Ovary (tissue), 9 donors: ENCODE data around the gene PPM1H. TPM values are rescaled to one million over a fixed set of nuclear protein-coding genes. Genes with fewer than 3 reads are reported as not detected.

ENCODE experiments used
- DNase-seq, 5 donors: peaks; one replicate each; pipeline ENCODE4 v3.0.0-alpha.2; 2019 to 2020
- H3K27ac ChIP-seq, 2 donors: fragments of 200-600 bp; one replicate each; pipeline versions ENCODE4 v1.5.1 to v1.8.0; 2019 to 2022
- H3K27me3 ChIP-seq: fragments of 200-600 bp; one replicate; pipeline ENCODE4 v1.8.0; 2022
- H3K36me3 ChIP-seq: fragments of 200-600 bp; sonication (generic); one replicate; pipeline ENCODE4 v1.5.1; 2019
- H3K4me1 ChIP-seq: one replicate; pipeline ENCODE4 v1.8.1; 2013; ENCODE audit warnings: mild to moderate bottlenecking, moderate library complexity; ENCODE audit not compliant: insufficient read depth
- H3K4me3 ChIP-seq: fragments of 200-600 bp; sonication (generic); one replicate; pipeline ENCODE4 v1.5.1; 2017
- H3K9me3 ChIP-seq, 2 donors: fragments of 200-600 bp in 1 of 2; sonication (generic) in 1 of 2; one replicate each; pipeline versions ENCODE4 v1.5.1 to v1.8.1; 2013 to 2019; ENCODE audit warnings: mild to moderate bottlenecking in 1 of 2, moderate library complexity in 1 of 2
- CTCF ChIP-seq, 3 donors: fragments of 450-650 bp in 2 of 3; fragments of 200-600 bp in 1 of 3; IDR thresholded peaks; one replicate each; pipeline versions ENCODE4 v1.5.1 to v1.8.0; 2016 to 2022; ENCODE audit warnings: antibody characterized with exemption in 3 of 3, mild to moderate bottlenecking in 1 of 3
- EP300 ChIP-seq: sonication (generic); formaldehyde crosslinking; IDR thresholded peaks from one replicate; pipeline ENCODE4 v1.6.1; 2017; ENCODE audit warnings: antibody characterized with exemption
- POLR2A ChIP-seq: fragments of 450-650 bp; IDR thresholded peaks from one replicate; pipeline ENCODE4 v1.6.1; 2017; ENCODE audit warnings: antibody characterized with exemption, mild to moderate bottlenecking, moderate library complexity
- WGBS, 3 donors: extraction: QIAGEN DNeasy Blood & Tissue Kit in 1 of 3; methylation state at CpG; one replicate each; pipeline versions ENCODE4 v1.1.5 to v1.1.7; 2013 to 2017; 5-methylcytosine and 5-hydroxymethylcytosine counted together
- intact Hi-C, 4 donors: fragments of 100-400 bp; cut with DNase I; formaldehyde crosslinking; loops; one replicate each; pipeline versions ENCODE4 v1.11.0 to v1.15.1; 2022 to 2023
- polyA plus RNA-seq, 2 donors: library from polyadenylated mRNA; stranded (reverse); fragments of 200-250 nt in 1 of 2; fragments of 350-450 nt in 1 of 2; fragmentation: Illumina TruSeq in 1 of 2; extraction: RNeasy Lipid Tissue Mini Kit (QIAGEN cat#74804) in 1 of 2; gene quantifications; one replicate each; pipeline ENCODE4 v1.2.3, GENCODE V29; 2013 to 2014
- total RNA-seq, 7 donors: library from RNA; depleted of rRNA in 2 of 7; stranded (reverse); fragments of >200 nt in 2 of 7; fragmentation: NEBNext Ultra II Directional in 3 of 7; extraction: Animal tissue kit (Norgen Biotek cat#: 25700) in 3 of 7; gene quantifications; one replicate each; pipeline versions ENCODE4 v1.1.0 to v1.2.4, GENCODE V29; 2016 to 2023
- donor health status: DM: no; HTN: no; CAD: no; lungs with moderate emphysema.
- donor health status: DM: no; HTN: no; CAD: no.
- donor health status: Bipolar disorder and iron deficiency.
- donor health status: DM: yes; HTN: yes; CAD: no.
- donor health status: DM: no; HTN: no; CAD: no.
- donor health status: DM: yes; HTN: yes; CAD: no.

Gene PPM1H
- total and polyA plus RNA-seq, 9 donors, result 1.6 to 45.4 (median 12.0) TPM

- WGBS, 3 donors, result 78 to 96% (median 83%) methylated on average over 1 of the region's 1 CpG
- Histone ChIP-seq H3K36me3 (no peaks in the 10 kb centered on the region), H3K4me1 (no peaks in the 10 kb centered on the region), H3K27ac (no peak overlapping the region), H3K27me3 (no peaks in the 10 kb centered on the region), H3K4me3 (no peak overlapping the region), H3K9me3 (no peaks in the 10 kb centered on the region)
- intact Hi-C loops, result no loop called here
- DNase-seq, result no peak
- TF ChIP-seq CTCF (IDR thresholded peaks at IDR 0.05), result no peak
- no peak for TF ChIP-seq POLR2A
- TF ChIP-seq EP300, result no peak
Measured at GRCh38 chr12:62749586-62749985, 185.4 kb downstream of the PPM1H start.

- Histone ChIP-seq H3K27ac (no peak overlapping the region), H3K36me3 (no peaks in the 10 kb centered on the region), H3K9me3 (no peaks in the 10 kb centered on the region), H3K4me3 (no peak overlapping the region), H3K27me3 (no peaks in the 10 kb centered on the region), H3K4me1 (no peaks in the 10 kb centered on the region)
- WGBS, 3 donors, result 93 to 97% (median 96%) methylated on average over 4 of the region's 4 CpGs
- no peak for TF ChIP-seq POLR2A
- TF ChIP-seq CTCF (IDR thresholded peaks at IDR 0.05), result no peak
- no peak for TF ChIP-seq EP300
- intact Hi-C loops, result no loop called here
- no peak for DNase-seq
Measured at GRCh38 chr12:62748941-62749468, 185.9 kb downstream of the PPM1H start.

GRCh38 chr12:62744551-62744950 lies 190.4 kb downstream of the PPM1H start:
- Histone ChIP-seq H3K4me3 (no peak overlapping the region), H3K27ac (no peak overlapping the region), H3K4me1 (peaks cover 1% of the 10 kb centered on the region), H3K36me3 (no peaks in the 10 kb centered on the region), H3K9me3 (no peaks in the 10 kb centered on the region), H3K27me3 (no peaks in the 10 kb centered on the region)
- TF ChIP-seq CTCF (IDR thresholded peaks at IDR 0.05) (no peak), POLR2A (no peak), EP300 (no peak)
- DNase-seq, result no peak
- intact Hi-C loops, result no loop called here
- WGBS, 3 donors, result 88 to 96% (median 94%) methylated on average over 5 of the region's 5 CpGs

- no peaks in the 10 kb centered on the region for H3K9me3 ChIP-seq
- peaks cover 1% of the 10 kb centered on the region for H3K4me1 ChIP-seq
- H3K27ac ChIP-seq, result peak overlapping the region in 1 of 2 donors; percentile 39
- H3K4me3 ChIP-seq, result no peak overlapping the region
- no peak for TF ChIP-seq CTCF (IDR thresholded peaks at IDR 0.05)
- no peak for TF ChIP-seq EP300
- no peak for TF ChIP-seq POLR2A
- WGBS, 3 donors, result 55 to 67% (median 55%) methylated on average over 9 of the region's 9 CpGs
- no peaks in the 10 kb centered on the region for H3K36me3 ChIP-seq
- intact Hi-C loops, result no loop called here
- no peaks in the 10 kb centered on the region for H3K27me3 ChIP-seq
- DNase-seq, result no peak
Measured at GRCh38 chr12:62739266-62740015, 195.5 kb downstream of the PPM1H start.
